K562 (cell line): ENCODE data around the gene SUDS3. TPM values are rescaled to one million over a fixed set of nuclear protein-coding genes. Genes with fewer than 3 reads are reported as not detected.

Source experiments
- ATAC-seq: fragments of 200-7000 bp; cut with Tn5 transposase; 3 replicates; pipeline ENCODE4 v1.9.1; 2020; ENCODE audit warnings: moderate library complexity
- BruUV-seq: library from RNA; stranded (reverse); fragments of 400-500 nt; replicated peaks from 2 replicates; lab custom pipeline; 2021; lab: Mats Ljungman, UMichigan
- CTCF ChIA-PET: fragments of 300-600 bp; formaldehyde crosslinking; extraction: SDS; loops from one replicate; lab custom pipeline; 2021; ENCODE audit warnings: low intra/inter-chr PET ratio; lab: Yijun Ruan, JAX
- POLR2A ChIA-PET: fragments of 300-600, 350-650 bp; sonication (Branson Sonifier 250); formaldehyde crosslinking; extraction: SDS; loops from one replicate; lab custom pipeline; 2021; ENCODE audit warnings: antibody characterized with exemption, inconsistent platforms; lab: Yijun Ruan, JAX
- DNase-seq, 4 experiments: peaks; one replicate each; pipeline versions ENCODE4 v3.0.0 to v3.0.0-alpha.2; 2011 to 2018; ENCODE audit warnings: low spot score in 3 of 4, mixed read lengths in 3 of 4; ENCODE audit errors: extremely low read depth in 1 of 4
- FAIRE-seq: peaks from 2 replicates; lab custom pipeline; 2011; peaks lifted over from hg19 to GRCh38; lab: Jason Lieb, UNC
- H2AFZ ChIP-seq: 2 replicates; pipeline ENCODE4 v1.6.0; 2011; ENCODE audit warnings: low read depth, low read length, control low read depth, inconsistent platforms
- H3K27ac ChIP-seq: fragments of 200-600 bp; 3 replicates; pipeline ENCODE4 v1.8.0; 2011; ENCODE audit warnings: low read depth, mild to moderate bottlenecking, control low read depth, inconsistent platforms, low read length, moderate library complexity, mixed read lengths; ENCODE audit errors: extremely low read depth
- H3K27me3 ChIP-seq, 2 experiments: fragments of 300-600 bp in 1 of 2; 2 replicates in 1 of 2; 3 replicates in 1 of 2; pipeline versions ENCODE4 v1.6.0 to v1.8.0; 2011; ENCODE audit warnings: inconsistent platforms in 2 of 2, low read length in 2 of 2, mild to moderate bottlenecking in 1 of 2, mixed read lengths in 1 of 2, moderate library complexity in 1 of 2; ENCODE audit not compliant: control insufficient read depth in 2 of 2, insufficient read depth in 2 of 2
- H3K36me3 ChIP-seq: fragments of 300-600 bp; 3 replicates; pipeline ENCODE4 v1.8.0; 2011; ENCODE audit warnings: mild to moderate bottlenecking, low read length, inconsistent platforms; ENCODE audit not compliant: control insufficient read depth, insufficient read depth
- H3K4me1 ChIP-seq, 2 experiments: fragments of 200-600 bp in 1 of 2; replicated peaks in 1 of 2; 2 replicates in 1 of 2; 3 replicates in 1 of 2; pipeline versions ENCODE4 v1.5.1 to v1.8.0; 2011; ENCODE audit warnings: inconsistent platforms in 2 of 2, low read length in 2 of 2, mild to moderate bottlenecking in 1 of 2, mixed read lengths in 1 of 2, moderate library complexity in 1 of 2; ENCODE audit not compliant: control insufficient read depth in 2 of 2, insufficient read depth in 2 of 2
- H3K4me2 ChIP-seq: 2 replicates; pipeline ENCODE4 v1.6.1; 2011; ENCODE audit warnings: low read length, control low read depth, inconsistent platforms, mixed read lengths; ENCODE audit not compliant: insufficient read depth
- H3K4me3 ChIP-seq: fragments of 200-600 bp; sonication (generic), shearing (Covaris generic); 2 replicates; pipeline ENCODE4 v1.5.1; 2016; ENCODE audit warnings: control low read depth, inconsistent platforms
- H3K79me2 ChIP-seq: fragments of 200-600 bp; 3 replicates; pipeline ENCODE4 v1.8.0; 2011; ENCODE audit warnings: low read length, inconsistent platforms; ENCODE audit not compliant: control insufficient read depth, insufficient read depth
- H3K9ac ChIP-seq, 2 experiments: 2 replicates each; pipeline versions ENCODE4 v1.6.0 to v1.6.1; 2011; ENCODE audit warnings: low read depth in 2 of 2, low read length in 2 of 2, control low read depth in 1 of 2, inconsistent platforms in 1 of 2, mild to moderate bottlenecking in 1 of 2, mixed read lengths in 1 of 2; ENCODE audit not compliant: insufficient read depth in 1 of 2
- H3K9me1 ChIP-seq: one replicate; pipeline ENCODE4 v1.6.0; 2011; ENCODE audit warnings: inconsistent platforms, mild to moderate bottlenecking, low read length, moderate library complexity; ENCODE audit not compliant: control insufficient read depth, insufficient read depth
- H3K9me3 ChIP-seq: replicated peaks from 2 replicates; pipeline ENCODE4 v1.5.1; 2011; ENCODE audit warnings: low read depth, low read length, inconsistent platforms; ENCODE audit not compliant: control insufficient read depth, insufficient read depth
- H4K20me1 ChIP-seq: replicated peaks from 2 replicates; pipeline ENCODE4 v1.6.1; 2011; ENCODE audit warnings: low read length, inconsistent platforms, mixed read lengths; ENCODE audit not compliant: control insufficient read depth, insufficient read depth
- BRD9 ChIP-seq: fragments of 450-650 bp; IDR thresholded peaks from 2 replicates; pipeline ENCODE4 v1.6.1; 2018; ENCODE audit warnings: low read depth; ENCODE audit not compliant: partially characterized antibody
- CHD2 ChIP-seq: IDR thresholded peaks from 2 replicates; pipeline ENCODE4 v1.6.1; 2011; ENCODE audit warnings: low read depth, low read length
- DMBX1 ChIP-seq: fragments of 250-450 bp; sonication (Bioruptor Pico); IDR thresholded peaks from 2 replicates; pipeline ENCODE4 v1.8.0; 2022; ENCODE audit warnings: inconsistent platforms, mild to moderate bottlenecking, moderate library complexity, borderline replicate concordance
- EHMT2 ChIP-seq: fragments of 450-650 bp; IDR thresholded peaks from 2 replicates; pipeline ENCODE4 v1.6.1; 2018; ENCODE audit warnings: antibody characterized with exemption
- MYC ChIP-seq, 2 experiments: fragments of 250-450 bp in 1 of 2; sonication (Bioruptor Pico) in 1 of 2; IDR thresholded peaks; 2 replicates each; pipeline versions ENCODE4 v1.5.1 to v1.6.1; 2012 to 2021; ENCODE audit warnings: low read depth in 2 of 2, borderline replicate concordance in 1 of 2, improper control_type of control experiment in 1 of 2, low read length in 1 of 2, mild to moderate bottlenecking in 1 of 2, moderate library complexity in 1 of 2
- RBM22 ChIP-seq: fragments of 200-400 bp; formaldehyde crosslinking; IDR thresholded peaks from 2 replicates; pipeline ENCODE4 v1.6.1; 2018; ENCODE audit warnings: low read length, low read depth; ENCODE audit not compliant: poor library complexity, severe bottlenecking
- TAF1 ChIP-seq: IDR thresholded peaks from 2 replicates; pipeline ENCODE4 v1.6.1; 2011; ENCODE audit warnings: mild to moderate bottlenecking, low read length, moderate library complexity; ENCODE audit not compliant: insufficient read depth, control insufficient read depth, severe bottlenecking; ENCODE audit errors: extremely low read depth
- TEAD4 ChIP-seq, 2 experiments: sonication (generic) in 1 of 2; formaldehyde crosslinking in 1 of 2; IDR thresholded peaks; 2 replicates each; pipeline versions ENCODE4 v1.6.1 to v1.8.0; 2012 to 2022; ENCODE audit warnings: borderline replicate concordance in 1 of 2, inconsistent platforms in 1 of 2, low read length in 1 of 2, mild to moderate bottlenecking in 1 of 2, missing genetic modification reagents in 1 of 2
- ZNF140 ChIP-seq: fragments of 250-450 bp; sonication (Bioruptor Pico); IDR thresholded peaks from 2 replicates; pipeline ENCODE4 v1.8.0; 2021; ENCODE audit warnings: moderate library complexity, mild to moderate bottlenecking, inconsistent platforms
- ZNF696 ChIP-seq: fragments of 250-450 bp; sonication (Bioruptor Pico); conservative IDR thresholded peaks from 2 replicates; pipeline ENCODE4 v1.4.0; 2020; ENCODE audit warnings: mild to moderate bottlenecking, moderate library complexity
- WGBS: fragments of 100-300 bp; shearing (Covaris generic); methylation state at CpG from one replicate; pipeline ENCODE4 v1.1.6; 2016; ENCODE audit warnings: low coverage, mixed read lengths; ENCODE audit not compliant: insufficient coverage; ENCODE audit errors: missing lambda C conversion rate; 5-methylcytosine and 5-hydroxymethylcytosine counted together
- in situ Hi-C: fragments of 300-500 bp; cut with MboI; formaldehyde crosslinking; loops from 4 replicates; pipeline ENCODE4 v1.15.0; 2018; ENCODE audit warnings: inconsistent platforms, mixed read lengths
- intact Hi-C: fragments of 100-400 bp; cut with micrococcal nuclease; formaldehyde crosslinking; loops from 2 replicates; pipeline ENCODE4 v1.14.2; 2022
- polyA plus RNA-seq, 8 experiments: library from polyadenylated mRNA; depleted of rRNA in 4 of 8; stranded (reverse) in 5 of 8; unstranded in 3 of 8; fragments of >200 nt; fragmentation: Nextera tagmentation in 2 of 8; fragmentation: Illumina TruSeq in 1 of 8; extraction: Ambion mirVana in 2 of 8; extraction: Trizol in 1 of 8; gene quantifications; 2 replicates each; pipeline versions ENCODE4 v1.2.1 to v1.2.3, GENCODE V29; 2011 to 2014; ENCODE audit warnings: inconsistent platforms in 1 of 8, missing spikeins in 1 of 8
- total RNA-seq, 7 experiments: library from RNA; depleted of rRNA in 6 of 7; stranded (reverse); fragments of >200 nt in 6 of 7; fragmentation: Illumina TruSeq in 2 of 7; extraction: Trizol in 2 of 7; gene quantifications; 2 replicates each; pipeline versions ENCODE4 v1.2.1 to v1.2.3, GENCODE V29; 2011 to 2021; ENCODE audit warnings: low replicate concordance in 1 of 7
- TF ChIP-seq, protein P1 (sequence below): IDR thresholded peaks from 2 replicates; pipeline ENCODE4 v1.6.1; 2011; ENCODE audit warnings: borderline replicate concordance, low read depth, mild to moderate bottlenecking, moderate library complexity, low read length; ENCODE audit not compliant: insufficient read depth, poor library complexity, severe bottlenecking
- TF ChIP-seq, protein P2 (sequence below): sonication (generic); formaldehyde crosslinking; IDR thresholded peaks from 2 replicates; pipeline ENCODE4 v1.5.0; 2020; ENCODE audit warnings: missing genetic modification reagents
- TF ChIP-seq, protein P3 (sequence below): fragments of 450-650 bp; IDR thresholded peaks from 2 replicates; pipeline ENCODE4 v1.6.1; 2016; ENCODE audit warnings: antibody characterized with exemption
- TF ChIP-seq, protein P4 (sequence below): sonication (generic); formaldehyde crosslinking; IDR thresholded peaks from 2 replicates; pipeline ENCODE4 v1.8.0; 2022; ENCODE audit warnings: missing genetic modification reagents, mild to moderate bottlenecking, moderate library complexity, borderline replicate concordance

SUDS3 gene
- total and polyA plus RNA-seq, 9 of the 15 experiments (the other 6 are each of a cell fraction or from before 2014, with no cell fraction given): 6.6 to 30.5 (median 23.3) TPM

DNA sequence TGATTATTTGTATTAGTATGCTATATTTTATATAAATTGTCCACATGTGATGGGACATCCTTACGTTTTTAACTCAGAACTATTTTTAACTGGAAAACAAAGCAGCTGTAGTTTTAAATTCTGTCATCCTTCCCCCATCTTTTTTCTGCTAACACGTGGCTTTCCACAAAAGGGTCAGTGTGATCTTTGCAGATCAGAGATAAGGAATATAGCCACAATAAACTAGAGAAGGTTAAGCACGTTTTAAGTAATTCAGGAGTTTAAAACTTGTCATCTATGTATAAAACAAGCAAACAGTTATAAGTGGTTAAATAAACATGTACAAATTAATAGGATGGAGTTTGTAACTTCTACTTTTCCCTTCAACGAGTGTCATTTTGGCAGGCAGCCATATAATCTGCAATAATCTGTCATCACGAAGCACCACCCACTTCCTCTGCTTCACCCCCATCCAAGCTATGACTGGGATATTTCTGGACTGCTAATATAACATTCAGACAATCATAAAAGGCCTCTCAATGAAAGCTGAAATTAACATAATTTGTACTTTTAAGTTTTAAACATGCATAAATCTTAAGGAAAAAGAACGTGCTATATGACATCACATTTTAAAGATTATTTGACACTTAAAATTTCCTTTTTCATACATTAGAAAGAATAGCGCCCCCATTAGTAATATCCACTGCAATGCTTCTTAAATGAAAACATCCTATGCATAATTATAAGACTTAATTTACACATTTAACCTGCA is 18.9 kb upstream of the SUDS3 start:
- in situ Hi-C loops: loop anchor here (25.0 kb wide), 1 partner anchor 170 kb away; no protein-coding TSS in a partner anchor
- FAIRE-seq (peak; percentile 85), DNase-seq (peak; percentile 63 to 90 (median 80)), ATAC-seq (peak; percentile 87)
- H3K9me3 ChIP-seq: peaks cover 17% of the 10 kb centered on the region
- 0% methylated on average over 7 of the region's 7 CpGs for WGBS
- ChIA-PET CTCF (no interaction called here), POLR2A (interaction anchor here (0.6 to 4.7 kb wide), 12 partner anchors 11 to 1849 kb away, joined by 3 to 46 read pairs (median 4); partner anchors contain the start of genes SUDS3 and TAOK3)
- H3K4me3 ChIP-seq: peak overlapping the region; percentile 41
- peak overlapping the region; percentile 62 for H3K4me2 ChIP-seq
- H3K4me1 ChIP-seq: peaks cover 8 to 20% of the 10 kb centered on the region in 2 experiments; a peak in 3 of 5 replicates
- peak overlapping the region; percentile 88 for H3K27ac ChIP-seq
- peaks cover 29% of the 10 kb centered on the region for H3K36me3 ChIP-seq
- H3K9me1 ChIP-seq: no peaks in the 10 kb centered on the region
- peak overlapping the region in 1 of 2 experiments; percentile 87; a peak in 2 of 4 replicates for H3K9ac ChIP-seq
- BruUV-seq: no TSS peak
- H3K79me2 ChIP-seq: peaks cover 92% of the 10 kb centered on the region
- no peaks in the 10 kb centered on the region for H4K20me1 ChIP-seq
- peak overlapping the region; percentile 84 for H2AFZ ChIP-seq
- H3K27me3 ChIP-seq: no peaks in the 10 kb centered on the region
- intact Hi-C loops: no loop called here
- TF ChIP-seq EHMT2 (no peak), RBM22 (no peak), DMBX1 (CRISPR knock-in tag) (no peak), ZNF140 (CRISPR knock-in tag) (no peak), BRD9 (peak; percentile 88), TEAD4 (IDR thresholded peaks at IDR 0.05; ENCODE audit: low read length) (no peak), TEAD4 (CRISPR knock-in tag; IDR thresholded peaks at IDR 0.05; ENCODE audit: borderline replicate concordance) (no peak), TAF1 (peak; percentile 24), CHD2 (no peak), ZNF696 (CRISPR knock-in tag) (no peak), MYC (IDR thresholded peaks at IDR 0.05; ENCODE audit: low read depth, low read length) (peak; percentile 98), MYC (CRISPR knock-in tag; IDR thresholded peaks at IDR 0.05; ENCODE audit: borderline replicate concordance, low read depth) (peak; percentile 79; the same call in 1 of the 2 replicates)
- TF ChIP-seq, protein P1, sequence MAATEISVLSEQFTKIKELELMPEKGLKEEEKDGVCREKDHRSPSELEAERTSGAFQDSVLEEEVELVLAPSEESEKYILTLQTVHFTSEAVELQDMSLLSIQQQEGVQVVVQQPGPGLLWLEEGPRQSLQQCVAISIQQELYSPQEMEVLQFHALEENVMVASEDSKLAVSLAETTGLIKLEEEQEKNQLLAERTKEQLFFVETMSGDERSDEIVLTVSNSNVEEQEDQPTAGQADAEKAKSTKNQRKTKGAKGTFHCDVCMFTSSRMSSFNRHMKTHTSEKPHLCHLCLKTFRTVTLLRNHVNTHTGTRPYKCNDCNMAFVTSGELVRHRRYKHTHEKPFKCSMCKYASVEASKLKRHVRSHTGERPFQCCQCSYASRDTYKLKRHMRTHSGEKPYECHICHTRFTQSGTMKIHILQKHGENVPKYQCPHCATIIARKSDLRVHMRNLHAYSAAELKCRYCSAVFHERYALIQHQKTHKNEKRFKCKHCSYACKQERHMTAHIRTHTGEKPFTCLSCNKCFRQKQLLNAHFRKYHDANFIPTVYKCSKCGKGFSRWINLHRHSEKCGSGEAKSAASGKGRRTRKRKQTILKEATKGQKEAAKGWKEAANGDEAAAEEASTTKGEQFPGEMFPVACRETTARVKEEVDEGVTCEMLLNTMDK: no peak
- TF ChIP-seq, protein P2, sequence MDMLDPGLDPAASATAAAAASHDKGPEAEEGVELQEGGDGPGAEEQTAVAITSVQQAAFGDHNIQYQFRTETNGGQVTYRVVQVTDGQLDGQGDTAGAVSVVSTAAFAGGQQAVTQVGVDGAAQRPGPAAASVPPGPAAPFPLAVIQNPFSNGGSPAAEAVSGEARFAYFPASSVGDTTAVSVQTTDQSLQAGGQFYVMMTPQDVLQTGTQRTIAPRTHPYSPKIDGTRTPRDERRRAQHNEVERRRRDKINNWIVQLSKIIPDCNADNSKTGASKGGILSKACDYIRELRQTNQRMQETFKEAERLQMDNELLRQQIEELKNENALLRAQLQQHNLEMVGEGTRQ (CRISPR knock-in tag): no peak
- TF ChIP-seq, protein P3, sequence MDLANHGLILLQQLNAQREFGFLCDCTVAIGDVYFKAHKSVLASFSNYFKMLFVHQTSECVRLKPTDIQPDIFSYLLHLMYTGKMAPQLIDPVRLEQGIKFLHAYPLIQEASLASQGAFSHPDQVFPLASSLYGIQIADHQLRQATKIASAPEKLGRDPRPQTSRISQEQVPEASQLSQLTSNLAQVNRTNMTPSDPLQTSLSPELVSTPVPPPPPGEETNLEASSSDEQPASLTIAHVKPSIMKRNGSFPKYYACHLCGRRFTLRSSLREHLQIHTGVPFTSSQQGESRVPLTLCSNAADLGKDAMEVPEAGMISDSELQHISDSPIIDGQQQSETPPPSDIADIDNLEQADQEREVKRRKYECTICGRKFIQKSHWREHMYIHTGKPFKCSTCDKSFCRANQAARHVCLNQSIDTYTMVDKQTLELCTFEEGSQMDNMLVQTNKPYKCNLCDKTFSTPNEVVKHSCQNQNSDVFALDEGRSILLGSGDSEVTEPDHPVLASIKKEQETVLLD: no peak
- TF ChIP-seq, protein P4, sequence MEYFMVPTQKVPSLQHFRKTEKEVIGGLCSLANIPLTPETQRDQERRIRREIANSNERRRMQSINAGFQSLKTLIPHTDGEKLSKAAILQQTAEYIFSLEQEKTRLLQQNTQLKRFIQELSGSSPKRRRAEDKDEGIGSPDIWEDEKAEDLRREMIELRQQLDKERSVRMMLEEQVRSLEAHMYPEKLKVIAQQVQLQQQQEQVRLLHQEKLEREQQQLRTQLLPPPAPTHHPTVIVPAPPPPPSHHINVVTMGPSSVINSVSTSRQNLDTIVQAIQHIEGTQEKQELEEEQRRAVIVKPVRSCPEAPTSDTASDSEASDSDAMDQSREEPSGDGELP (CRISPR knock-in tag): no peak
